ENCODE measurements around the gene TRIM2.
"Not testable (repeated sequence)": the region's sequence is repeated elsewhere in the genome, so short reads cannot be mapped to it uniquely, and the experiment has no call there.

Gene TRIM2

GRCh38 chr4:153204247-153204671 is at the start of gene TRIM2:
Gene TRIM2 (plus strand): TSS chr4:153204443. CDS start chr4:153204531, 88 bp downstream.
- no peak for DNase-seq
- Mint-ChIP-seq H3K4me1 (ENCODE audit: low read depth) (peaks cover 34% of the 10 kb centered on the region), H3K27me3 (no peaks in the 10 kb centered on the region), H3K9me3 (no peaks in the 10 kb centered on the region), H3K36me3 (ENCODE audit: low read depth) (no peaks in the 10 kb centered on the region), H3K4me3 (peak within 1 kb of the TSS; percentile 58), H3K27ac (peak within 1 kb of the TSS; percentile 70)

GRCh38 chr4:153155686-153156085 is 48.6 kb upstream of the TRIM2 start:
- H3K27me3 Mint-ChIP-seq = peaks cover 14% of the 10 kb centered on the region
- no peak overlapping the region for H3K27ac Mint-ChIP-seq
- H3K36me3 Mint-ChIP-seq (ENCODE audit: low read depth) = no peaks in the 10 kb centered on the region
- H3K4me1 Mint-ChIP-seq (ENCODE audit: low read depth) = peaks cover 75% of the 10 kb centered on the region
- DNase-seq = no peak
- H3K9me3 Mint-ChIP-seq = no peaks in the 10 kb centered on the region
- no peak overlapping the region for H3K4me3 Mint-ChIP-seq

- no peaks in the 10 kb centered on the region for H3K9me3 Mint-ChIP-seq
- no peak overlapping the region for H3K27ac Mint-ChIP-seq
- no peak overlapping the region for H3K4me3 Mint-ChIP-seq
- no peaks in the 10 kb centered on the region for H3K36me3 Mint-ChIP-seq (ENCODE audit: low read depth)
- peak; percentile 48 for DNase-seq
- H3K4me1 Mint-ChIP-seq (ENCODE audit: low read depth) = peaks cover 78% of the 10 kb centered on the region
- peaks cover 14% of the 10 kb centered on the region for H3K27me3 Mint-ChIP-seq
Observed at GRCh38 chr4:153156263-153156662, 48.0 kb upstream of the TRIM2 start.

- Mint-ChIP-seq H3K9me3 (no peaks in the 10 kb centered on the region), H3K4me3 (no peak overlapping the region), H3K27ac (no peak overlapping the region), H3K36me3 (ENCODE audit: low read depth) (no peaks in the 10 kb centered on the region), H3K27me3 (peaks cover 18% of the 10 kb centered on the region), H3K4me1 (ENCODE audit: low read depth) (peaks cover 74% of the 10 kb centered on the region)
- no peak for DNase-seq
Observed at GRCh38 chr4:153156721-153157120, 47.5 kb upstream of the TRIM2 start.

GRCh38 chr4:153159016-153159415 is 45.2 kb upstream of the TRIM2 start:
- no peaks in the 10 kb centered on the region for H3K36me3 Mint-ChIP-seq (ENCODE audit: low read depth)
- H3K4me3 Mint-ChIP-seq = no peak overlapping the region
- peaks cover 17% of the 10 kb centered on the region for H3K27me3 Mint-ChIP-seq
- peak overlapping the region; percentile 82 for H3K27ac Mint-ChIP-seq
- H3K4me1 Mint-ChIP-seq (ENCODE audit: low read depth) = peaks cover 52% of the 10 kb centered on the region
- H3K9me3 Mint-ChIP-seq = no peaks in the 10 kb centered on the region
- no peak for DNase-seq

- DNase-seq = no peak
- no peaks in the 10 kb centered on the region for H3K36me3 Mint-ChIP-seq (ENCODE audit: low read depth)
- H3K4me1 Mint-ChIP-seq (ENCODE audit: low read depth) = peaks cover 47% of the 10 kb centered on the region
- H3K4me3 Mint-ChIP-seq = peak overlapping the region; percentile 46
- H3K27ac Mint-ChIP-seq = peak overlapping the region; percentile 82
- peaks cover 17% of the 10 kb centered on the region for H3K27me3 Mint-ChIP-seq
- H3K9me3 Mint-ChIP-seq = no peaks in the 10 kb centered on the region
Observed at GRCh38 chr4:153159728-153160221, 44.5 kb upstream of the TRIM2 start.

- H3K9me3 Mint-ChIP-seq = peaks cover 2% of the 10 kb centered on the region
- H3K27me3 Mint-ChIP-seq = peaks cover 13% of the 10 kb centered on the region
- peaks cover 42% of the 10 kb centered on the region for H3K4me1 Mint-ChIP-seq (ENCODE audit: low read depth)
- DNase-seq = no peak
- no peak overlapping the region for H3K27ac Mint-ChIP-seq
- H3K36me3 Mint-ChIP-seq (ENCODE audit: low read depth) = no peaks in the 10 kb centered on the region
- no peak overlapping the region for H3K4me3 Mint-ChIP-seq
Observed at GRCh38 chr4:153160821-153161220, 43.4 kb upstream of the TRIM2 start.

GRCh38 chr4:153161226-153161963 is 42.8 kb upstream of the TRIM2 start:
- H3K4me3 Mint-ChIP-seq = no peak overlapping the region
- no peak for DNase-seq
- peaks cover 2% of the 10 kb centered on the region for H3K9me3 Mint-ChIP-seq
- H3K36me3 Mint-ChIP-seq (ENCODE audit: low read depth) = no peaks in the 10 kb centered on the region
- H3K4me1 Mint-ChIP-seq (ENCODE audit: low read depth) = peaks cover 36% of the 10 kb centered on the region
- H3K27ac Mint-ChIP-seq = no peak overlapping the region
- H3K27me3 Mint-ChIP-seq = peaks cover 15% of the 10 kb centered on the region

GRCh38 chr4:153165236-153165635 is 39.0 kb upstream of the TRIM2 start:
- H3K9me3 Mint-ChIP-seq; DNase-seq; H3K27ac Mint-ChIP-seq; H3K36me3 Mint-ChIP-seq (ENCODE audit: low read depth); H3K4me3 Mint-ChIP-seq; H3K4me1 Mint-ChIP-seq (ENCODE audit: low read depth): not testable (repeated sequence)
- peaks cover 23% of the 10 kb centered on the region for H3K27me3 Mint-ChIP-seq

GRCh38 chr4:153166716-153167501 is 37.3 kb upstream of the TRIM2 start:
- Mint-ChIP-seq H3K4me3 (no peak overlapping the region), H3K9me3 (peaks cover 2% of the 10 kb centered on the region), H3K27ac (no peak overlapping the region), H3K36me3 (ENCODE audit: low read depth) (no peaks in the 10 kb centered on the region), H3K4me1 (ENCODE audit: low read depth) (no peaks in the 10 kb centered on the region), H3K27me3 (peaks cover 21% of the 10 kb centered on the region)
- no peak for DNase-seq

- H3K27ac Mint-ChIP-seq = no peak overlapping the region
- peaks cover 2% of the 10 kb centered on the region for H3K9me3 Mint-ChIP-seq
- H3K4me3 Mint-ChIP-seq = no peak overlapping the region
Observed at GRCh38 chr4:153169776-153170175, 34.5 kb upstream of the TRIM2 start.

GRCh38 chr4:153170407-153170806 is 33.8 kb upstream of the TRIM2 start:
- H3K27me3 Mint-ChIP-seq = peaks cover 14% of the 10 kb centered on the region
- H3K4me1 Mint-ChIP-seq (ENCODE audit: low read depth) = no peaks in the 10 kb centered on the region
- H3K4me3 Mint-ChIP-seq = no peak overlapping the region
- no peaks in the 10 kb centered on the region for H3K36me3 Mint-ChIP-seq (ENCODE audit: low read depth)
- H3K27ac Mint-ChIP-seq = no peak overlapping the region
- H3K9me3 Mint-ChIP-seq = no peaks in the 10 kb centered on the region
- no peak for DNase-seq

More at GRCh38 chr4:153169776-153170175, 34.5 kb upstream of the TRIM2 start:
- Mint-ChIP-seq H3K4me1 (ENCODE audit: low read depth) (no peaks in the 10 kb centered on the region), H3K27me3 (peaks cover 14% of the 10 kb centered on the region), H3K36me3 (ENCODE audit: low read depth) (no peaks in the 10 kb centered on the region)
- DNase-seq = no peak

- Mint-ChIP-seq H3K27me3 (peaks cover 4% of the 10 kb centered on the region), H3K36me3 (ENCODE audit: low read depth) (no peaks in the 10 kb centered on the region), H3K9me3 (no peaks in the 10 kb centered on the region), H3K27ac (no peak overlapping the region), H3K4me3 (no peak overlapping the region), H3K4me1 (ENCODE audit: low read depth) (no peaks in the 10 kb centered on the region)
- no peak for DNase-seq
Observed at GRCh38 chr4:153174821-153175567, 29.2 kb upstream of the TRIM2 start.

GRCh38 chr4:153176938-153177337 is 27.3 kb upstream of the TRIM2 start:
- DNase-seq = no peak
- H3K4me3 Mint-ChIP-seq = no peak overlapping the region
- no peaks in the 10 kb centered on the region for H3K36me3 Mint-ChIP-seq (ENCODE audit: low read depth)
- H3K4me1 Mint-ChIP-seq (ENCODE audit: low read depth) = no peaks in the 10 kb centered on the region
- no peaks in the 10 kb centered on the region for H3K27me3 Mint-ChIP-seq
- H3K27ac Mint-ChIP-seq = no peak overlapping the region
- H3K9me3 Mint-ChIP-seq = no peaks in the 10 kb centered on the region
